ENCODE results near the gene DCUN1D5.

Gene DCUN1D5

GRCh38 chr11:103016031-103016430, 75.9 kb downstream of the DCUN1D5 start:
- TF ChIP-seq FOXP2 (optimal IDR thresholded peaks at IDR 0.05; ENCODE audit: borderline replicate concordance, extremely low read depth, extremely low read length, insufficient read depth) (no peak), TAF1 (IDR thresholded peaks at IDR 0.05; ENCODE audit: borderline replicate concordance, insufficient read depth, low read length) (no peak), POLR2AphosphoS5 (IDR thresholded peaks at IDR 0.05; ENCODE audit: low read depth, low read length) (no peak), SIN3A (IDR thresholded peaks at IDR 0.05; ENCODE audit: borderline replicate concordance, insufficient read depth, low read length) (no peak)
- TF ChIP-seq, protein P1, sequence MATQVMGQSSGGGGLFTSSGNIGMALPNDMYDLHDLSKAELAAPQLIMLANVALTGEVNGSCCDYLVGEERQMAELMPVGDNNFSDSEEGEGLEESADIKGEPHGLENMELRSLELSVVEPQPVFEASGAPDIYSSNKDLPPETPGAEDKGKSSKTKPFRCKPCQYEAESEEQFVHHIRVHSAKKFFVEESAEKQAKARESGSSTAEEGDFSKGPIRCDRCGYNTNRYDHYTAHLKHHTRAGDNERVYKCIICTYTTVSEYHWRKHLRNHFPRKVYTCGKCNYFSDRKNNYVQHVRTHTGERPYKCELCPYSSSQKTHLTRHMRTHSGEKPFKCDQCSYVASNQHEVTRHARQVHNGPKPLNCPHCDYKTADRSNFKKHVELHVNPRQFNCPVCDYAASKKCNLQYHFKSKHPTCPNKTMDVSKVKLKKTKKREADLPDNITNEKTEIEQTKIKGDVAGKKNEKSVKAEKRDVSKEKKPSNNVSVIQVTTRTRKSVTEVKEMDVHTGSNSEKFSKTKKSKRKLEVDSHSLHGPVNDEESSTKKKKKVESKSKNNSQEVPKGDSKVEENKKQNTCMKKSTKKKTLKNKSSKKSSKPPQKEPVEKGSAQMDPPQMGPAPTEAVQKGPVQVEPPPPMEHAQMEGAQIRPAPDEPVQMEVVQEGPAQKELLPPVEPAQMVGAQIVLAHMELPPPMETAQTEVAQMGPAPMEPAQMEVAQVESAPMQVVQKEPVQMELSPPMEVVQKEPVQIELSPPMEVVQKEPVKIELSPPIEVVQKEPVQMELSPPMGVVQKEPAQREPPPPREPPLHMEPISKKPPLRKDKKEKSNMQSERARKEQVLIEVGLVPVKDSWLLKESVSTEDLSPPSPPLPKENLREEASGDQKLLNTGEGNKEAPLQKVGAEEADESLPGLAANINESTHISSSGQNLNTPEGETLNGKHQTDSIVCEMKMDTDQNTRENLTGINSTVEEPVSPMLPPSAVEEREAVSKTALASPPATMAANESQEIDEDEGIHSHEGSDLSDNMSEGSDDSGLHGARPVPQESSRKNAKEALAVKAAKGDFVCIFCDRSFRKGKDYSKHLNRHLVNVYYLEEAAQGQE (IDR thresholded peaks at IDR 0.05; ENCODE audit: insufficient read depth in 1 of 2, low read depth in 2 of 2, low read length in 2 of 2), result no peak

- no peak for TF ChIP-seq FOXP2 (optimal IDR thresholded peaks at IDR 0.05; ENCODE audit: borderline replicate concordance, extremely low read depth, extremely low read length, insufficient read depth)
- no peak for TF ChIP-seq TAF1 (IDR thresholded peaks at IDR 0.05; ENCODE audit: borderline replicate concordance, insufficient read depth, low read length)
- no peak for TF ChIP-seq SIN3A (IDR thresholded peaks at IDR 0.05; ENCODE audit: borderline replicate concordance, insufficient read depth, low read length)
- no peak for TF ChIP-seq POLR2AphosphoS5 (IDR thresholded peaks at IDR 0.05; ENCODE audit: low read depth, low read length)
Measured at GRCh38 chr11:103013421-103013820, 78.5 kb downstream of the DCUN1D5 start.

All from PFSK-1 (cell line).